ENCODE data around the gene PDE4C. TPM values are rescaled to one million over a fixed set of nuclear protein-coding genes. Genes with fewer than 3 reads are reported as not detected.

PDE4C gene
- total RNA-seq, 4 donors from 2014 or later, result under 0.01 to 0.60 (median 0.59) TPM; not detected in 1

DNA sequence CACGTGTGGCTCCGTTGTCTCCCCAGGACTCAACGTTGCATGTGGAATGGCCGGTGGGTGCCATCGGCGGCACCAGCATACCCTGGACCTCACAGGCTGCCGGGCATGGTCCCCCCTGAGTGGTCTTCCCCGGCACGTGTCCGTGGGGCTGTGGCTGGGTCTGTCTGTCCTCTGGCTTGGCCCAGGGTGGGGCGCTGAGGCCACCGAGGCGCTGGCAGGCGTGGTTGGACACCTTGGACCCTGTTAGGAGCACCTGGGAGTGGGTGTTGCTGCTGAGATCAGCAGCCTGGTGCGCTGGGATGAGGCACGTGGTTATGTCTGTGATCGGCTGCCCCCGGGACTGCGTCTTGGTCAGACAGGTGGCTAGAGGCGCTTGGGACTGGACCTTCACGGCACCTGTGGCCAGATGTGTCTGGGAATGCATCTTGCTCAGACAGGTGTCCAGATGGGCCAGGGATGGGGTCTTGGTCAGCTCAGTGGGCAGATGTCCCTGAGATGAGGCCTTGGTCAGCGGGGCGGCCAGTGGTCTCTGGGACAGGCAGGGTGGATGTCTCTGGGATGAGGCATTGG lies 38.8 kb upstream of the PDE4C start:
- DNase-seq (ENCODE audit: low spot score in 2 of 2), result no peak
- TF ChIP-seq, protein P1, sequence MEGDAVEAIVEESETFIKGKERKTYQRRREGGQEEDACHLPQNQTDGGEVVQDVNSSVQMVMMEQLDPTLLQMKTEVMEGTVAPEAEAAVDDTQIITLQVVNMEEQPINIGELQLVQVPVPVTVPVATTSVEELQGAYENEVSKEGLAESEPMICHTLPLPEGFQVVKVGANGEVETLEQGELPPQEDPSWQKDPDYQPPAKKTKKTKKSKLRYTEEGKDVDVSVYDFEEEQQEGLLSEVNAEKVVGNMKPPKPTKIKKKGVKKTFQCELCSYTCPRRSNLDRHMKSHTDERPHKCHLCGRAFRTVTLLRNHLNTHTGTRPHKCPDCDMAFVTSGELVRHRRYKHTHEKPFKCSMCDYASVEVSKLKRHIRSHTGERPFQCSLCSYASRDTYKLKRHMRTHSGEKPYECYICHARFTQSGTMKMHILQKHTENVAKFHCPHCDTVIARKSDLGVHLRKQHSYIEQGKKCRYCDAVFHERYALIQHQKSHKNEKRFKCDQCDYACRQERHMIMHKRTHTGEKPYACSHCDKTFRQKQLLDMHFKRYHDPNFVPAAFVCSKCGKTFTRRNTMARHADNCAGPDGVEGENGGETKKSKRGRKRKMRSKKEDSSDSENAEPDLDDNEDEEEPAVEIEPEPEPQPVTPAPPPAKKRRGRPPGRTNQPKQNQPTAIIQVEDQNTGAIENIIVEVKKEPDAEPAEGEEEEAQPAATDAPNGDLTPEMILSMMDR (IDR thresholded peaks at IDR 0.05), result no peak
- TF ChIP-seq POLR2A (IDR thresholded peaks at IDR 0.05) (no peak), EP300 (IDR thresholded peaks at IDR 0.05) (no peak)
- WGBS, 2 donors, result 89 to 95% methylated on average over 15 to 19 of the region's 23 CpGs
- Histone ChIP-seq H3K4me1 (peaks cover 0 to 5% (median 0%) of the 10 kb centered on the region in 4 donors), H3K27ac (no peak overlapping the region), H3K27me3 (no peaks in the 10 kb centered on the region), H3K4me3 (no peak overlapping the region), H3K9me3 (no peaks in the 10 kb centered on the region), H3K36me3 (peaks cover 3 to 81% (median 27%) of the 10 kb centered on the region in 3 donors)

DNA sequence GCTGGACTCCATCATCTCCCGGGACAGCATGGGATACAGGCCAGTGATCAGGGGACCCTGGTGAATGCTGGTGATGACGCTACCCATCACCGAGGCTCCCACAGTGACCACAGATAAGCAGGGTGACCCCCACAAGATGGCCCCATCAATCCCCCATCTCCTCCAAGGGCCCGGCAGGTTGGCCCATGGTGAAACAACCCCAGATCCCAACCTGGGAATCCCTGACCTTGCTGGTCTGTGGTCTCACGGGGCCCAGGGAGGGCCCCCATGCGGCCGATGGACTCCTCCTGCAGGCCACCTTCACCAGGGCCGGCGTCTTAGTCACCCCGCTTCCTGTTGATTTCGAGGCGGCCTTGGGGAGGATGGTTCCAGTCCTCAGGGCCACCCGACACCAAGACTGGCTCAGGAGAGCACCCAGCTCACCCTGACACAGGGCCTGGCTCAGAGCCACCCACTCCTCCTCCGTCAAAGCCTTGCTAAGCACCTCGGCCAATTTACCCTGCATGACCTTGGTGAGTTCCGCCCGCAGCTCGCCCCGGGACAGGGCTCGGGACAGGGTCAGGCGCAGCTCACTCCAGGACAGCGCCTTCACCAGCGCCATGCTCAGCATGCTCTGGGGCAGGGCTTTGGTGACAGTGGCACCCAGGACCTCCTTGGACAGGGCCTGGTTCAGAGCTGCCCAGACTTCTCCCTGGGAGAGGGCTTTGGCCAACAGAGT lies 38.1 kb upstream of the PDE4C start:
- WGBS, 2 donors, result 83 to 91% methylated on average over 16 to 21 of the region's 23 CpGs
- DNase-seq (ENCODE audit: low spot score in 2 of 2), result no peak
- Histone ChIP-seq H3K36me3 (peaks cover 3 to 87% (median 27%) of the 10 kb centered on the region in 3 donors), H3K27ac (no peak overlapping the region), H3K4me3 (no peak overlapping the region), H3K9me3 (no peaks in the 10 kb centered on the region), H3K4me1 (peaks cover 0 to 8% (median 0%) of the 10 kb centered on the region in 4 donors), H3K27me3 (no peaks in the 10 kb centered on the region)
- TF ChIP-seq POLR2A (IDR thresholded peaks at IDR 0.05), result no peak
- no peak for TF ChIP-seq EP300 (IDR thresholded peaks at IDR 0.05)
- TF ChIP-seq, protein P1 (IDR thresholded peaks at IDR 0.05), result no peak

DNA sequence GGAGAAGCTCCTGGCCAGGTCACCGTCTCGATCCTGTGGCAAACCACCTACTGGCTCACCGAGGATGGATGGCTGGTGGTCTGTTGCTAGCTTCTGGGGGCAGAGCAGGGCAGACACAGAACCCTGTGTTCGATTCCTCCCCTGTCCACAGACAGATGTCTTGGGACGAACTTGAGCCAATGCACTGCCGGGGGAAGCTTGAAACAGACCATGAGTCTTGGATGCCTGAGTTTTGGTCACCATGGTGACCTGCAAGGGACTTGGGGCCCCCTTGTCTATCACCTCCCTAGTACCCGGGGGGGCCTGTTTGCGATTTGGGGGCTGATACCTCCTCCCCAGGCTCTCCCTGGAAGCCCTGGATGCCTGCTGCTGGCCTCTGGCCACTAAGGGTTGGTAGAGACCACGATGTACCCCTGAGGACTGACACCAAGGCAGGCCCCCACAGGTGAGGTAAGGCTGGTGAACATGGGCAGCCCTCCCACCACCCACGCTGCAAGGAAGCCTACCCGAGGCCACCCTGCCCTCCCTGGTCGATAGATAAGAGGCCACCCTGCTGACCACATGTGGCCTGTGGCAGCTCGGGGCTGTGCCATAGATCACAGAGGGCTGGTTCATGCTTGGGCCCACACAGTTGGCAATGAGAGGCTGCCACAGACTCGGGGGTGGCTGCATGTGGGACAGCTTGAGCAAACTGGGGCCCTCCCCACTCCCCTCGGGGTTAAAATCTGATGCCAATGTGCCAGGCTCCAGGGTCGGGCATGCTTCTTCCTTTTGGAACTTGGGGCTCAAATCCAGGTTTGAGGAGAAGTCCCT lies 37.3 kb upstream of the PDE4C start:
- Histone ChIP-seq H3K4me1 (peaks cover 0 to 12% (median 0%) of the 10 kb centered on the region in 4 donors), H3K4me3 (no peak overlapping the region), H3K27me3 (no peaks in the 10 kb centered on the region), H3K27ac (no peak overlapping the region), H3K9me3 (no peaks in the 10 kb centered on the region), H3K36me3 (peaks cover 3 to 88% (median 21%) of the 10 kb centered on the region in 3 donors)
- DNase-seq (ENCODE audit: low spot score in 2 of 2), result no peak
- TF ChIP-seq POLR2A (IDR thresholded peaks at IDR 0.05) (no peak), EP300 (IDR thresholded peaks at IDR 0.05) (no peak)
- TF ChIP-seq, protein P1 (IDR thresholded peaks at IDR 0.05), result no peak
- WGBS, 2 donors, result 84 to 88% methylated on average over 10 to 15 of the region's 16 CpGs

DNA sequence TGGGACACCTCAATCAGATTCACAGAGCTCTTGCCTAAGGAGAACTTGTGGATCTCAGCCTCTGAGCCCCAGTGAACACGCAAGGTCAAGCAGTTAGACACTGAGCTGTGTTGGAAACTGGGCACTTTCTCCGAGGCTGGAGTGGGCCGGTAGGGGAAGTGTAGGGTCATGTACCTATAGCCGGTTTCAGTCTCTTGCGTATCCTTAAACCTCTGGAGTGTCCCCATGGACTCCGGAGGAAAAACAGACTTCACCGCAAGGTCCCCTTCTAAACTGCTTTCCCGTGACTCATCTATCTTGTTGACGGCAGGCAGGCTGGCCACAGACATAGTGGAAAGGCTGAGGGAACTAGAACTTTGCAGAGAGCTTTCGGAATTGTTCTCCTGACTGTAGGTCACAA lies 36.7 kb upstream of the PDE4C start:
- Histone ChIP-seq H3K9me3 (no peaks in the 10 kb centered on the region), H3K4me1 (peaks cover 0 to 12% (median 0%) of the 10 kb centered on the region in 4 donors), H3K27ac (no peak overlapping the region), H3K4me3 (no peak overlapping the region), H3K36me3 (peaks cover 3 to 88% (median 16%) of the 10 kb centered on the region in 3 donors), H3K27me3 (no peaks in the 10 kb centered on the region)
- no peak for DNase-seq (ENCODE audit: low spot score in 2 of 2)
- TF ChIP-seq POLR2A (IDR thresholded peaks at IDR 0.05) (no peak), EP300 (IDR thresholded peaks at IDR 0.05) (no peak)
- TF ChIP-seq, protein P1 (IDR thresholded peaks at IDR 0.05), result no peak
- 83 to 93% methylated on average over 10 of the region's 10 CpGs for WGBS, 2 donors

All from tibial nerve (tissue), 4 donors.